ENCODE measurements around the gene SERPIND1. TPM values are rescaled to one million over a fixed set of nuclear protein-coding genes. Genes with fewer than 3 reads are reported as not detected.
A peak's percentile ranks its signal among the peaks of the same experiment; 100 is the strongest.

SERPIND1 gene
- polyA plus RNA-seq, 1 experiment, result 0.06 TPM

GRCh38 chr22:20783844-20784723 is 10.2 kb downstream of the SERPIND1 start:
- H3K9me3 ChIP-seq (ENCODE audit: control insufficient read depth, insufficient read depth, low read length), result no peaks in the 10 kb centered on the region
- no peak overlapping the region for H3K27ac ChIP-seq (ENCODE audit: low read depth, low read length)
- TF ChIP-seq CTCF (IDR thresholded peaks at IDR 0.05; ENCODE audit: low read depth, low read length), result peak; percentile 76
- DNase-seq (ENCODE audit: low read depth, low spot score), result peak; percentile 20
- H3K4me3 ChIP-seq (ENCODE audit: low read depth, low read length), result no peak overlapping the region
- no peaks in the 10 kb centered on the region for H3K27me3 ChIP-seq (ENCODE audit: control insufficient read depth, insufficient read depth, low read length)
- ChIA-PET CTCF (interaction anchor here (0.6 to 2.6 kb wide), 20 partner anchors 9 to 178 kb away, joined by 3 to 21 read pairs (median 6); partner anchors contain the start of gene SERPIND1), POLR2A (interaction anchor here (0.6 to 0.7 kb wide), 2 partner anchors 31 to 62 kb away, joined by 4 to 7 read pairs; no protein-coding TSS in a partner anchor)

- Histone ChIP-seq H3K4me3 (ENCODE audit: low read depth, low read length) (no peak overlapping the region), H3K27me3 (ENCODE audit: control insufficient read depth, insufficient read depth, low read length) (no peaks in the 10 kb centered on the region), H3K27ac (ENCODE audit: low read depth, low read length) (no peak overlapping the region), H3K9me3 (ENCODE audit: control insufficient read depth, insufficient read depth, low read length) (no peaks in the 10 kb centered on the region)
- no peak for TF ChIP-seq CTCF (IDR thresholded peaks at IDR 0.05; ENCODE audit: low read depth, low read length)
- DNase-seq (ENCODE audit: low read depth, low spot score), result no peak
- POLR2A ChIA-PET, result no interaction called here
- CTCF ChIA-PET, result interaction anchor here (1.9 to 2.4 kb wide), 4 partner anchors 13 to 100 kb away, joined by 5 to 14 read pairs (median 12); no protein-coding TSS in a partner anchor
Measured at GRCh38 chr22:20785415-20785814, 11.5 kb downstream of the SERPIND1 start.

GRCh38 chr22:20786048-20786447 is 12.1 kb downstream of the SERPIND1 start:
- ChIA-PET CTCF (interaction anchor here (0.7 kb wide), 1 partner anchor 368 kb away, joined by 4 read pairs; no protein-coding TSS in a partner anchor), POLR2A (no interaction called here)

GRCh38 chr22:20786536-20786979 is 12.6 kb downstream of the SERPIND1 start:
- DNase-seq (ENCODE audit: low read depth, low spot score), result no peak
- no peaks in the 10 kb centered on the region for H3K9me3 ChIP-seq (ENCODE audit: control insufficient read depth, insufficient read depth, low read length)
- H3K27me3 ChIP-seq (ENCODE audit: control insufficient read depth, insufficient read depth, low read length), result no peaks in the 10 kb centered on the region
- H3K27ac ChIP-seq (ENCODE audit: low read depth, low read length), result no peak overlapping the region
- H3K4me3 ChIP-seq (ENCODE audit: low read depth, low read length), result no peak overlapping the region
- ChIA-PET CTCF (interaction anchor here (0.7 kb wide), 1 partner anchor 368 kb away, joined by 4 read pairs; no protein-coding TSS in a partner anchor), POLR2A (no interaction called here)
- no peak for TF ChIP-seq CTCF (IDR thresholded peaks at IDR 0.05; ENCODE audit: low read depth, low read length)

More at GRCh38 chr22:20786048-20786447, 12.1 kb downstream of the SERPIND1 start:
- Histone ChIP-seq H3K27ac (ENCODE audit: low read depth, low read length) (no peak overlapping the region), H3K4me3 (ENCODE audit: low read depth, low read length) (no peak overlapping the region), H3K27me3 (ENCODE audit: control insufficient read depth, insufficient read depth, low read length) (no peaks in the 10 kb centered on the region), H3K9me3 (ENCODE audit: control insufficient read depth, insufficient read depth, low read length) (no peaks in the 10 kb centered on the region)
- no peak for TF ChIP-seq CTCF (IDR thresholded peaks at IDR 0.05; ENCODE audit: low read depth, low read length)
- DNase-seq (ENCODE audit: low read depth, low spot score), result no peak

GRCh38 chr22:20787223-20787622 is 13.3 kb downstream of the SERPIND1 start:
- POLR2A ChIA-PET, result no interaction called here
- Histone ChIP-seq H3K27ac (ENCODE audit: low read depth, low read length) (no peak overlapping the region), H3K27me3 (ENCODE audit: control insufficient read depth, insufficient read depth, low read length) (no peaks in the 10 kb centered on the region), H3K4me3 (ENCODE audit: low read depth, low read length) (no peak overlapping the region), H3K9me3 (ENCODE audit: control insufficient read depth, insufficient read depth, low read length) (no peaks in the 10 kb centered on the region)
- DNase-seq (ENCODE audit: low read depth, low spot score), result no peak
- CTCF ChIA-PET, result interaction anchor here (0.8 kb wide), 1 partner anchor 17 kb away, joined by 3 read pairs; no protein-coding TSS in a partner anchor
- TF ChIP-seq CTCF (IDR thresholded peaks at IDR 0.05; ENCODE audit: low read depth, low read length), result no peak

Measured in AG04450 (cell line).